ENCODE results near the gene CACNA1H.

DNA sequence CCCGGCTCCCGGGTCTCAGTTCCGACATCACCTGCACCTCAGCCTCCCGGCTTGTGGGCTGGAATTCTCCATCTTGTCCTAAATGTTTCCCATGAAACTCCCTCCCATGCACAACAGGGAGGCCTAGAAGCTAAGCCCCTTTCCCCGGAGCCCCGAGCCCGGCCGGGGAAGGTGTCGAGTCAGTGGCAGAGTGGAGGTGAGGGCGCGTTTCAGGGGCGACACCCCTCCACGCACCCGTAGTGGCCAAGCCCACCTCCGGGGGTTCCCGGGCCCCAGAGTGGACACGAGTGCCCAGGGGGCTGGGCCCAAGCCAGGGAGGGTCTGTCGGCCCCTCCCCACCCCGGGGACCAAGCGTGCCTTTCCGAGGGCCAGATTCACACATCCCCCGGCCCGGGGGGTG, 31.9 kb upstream of the CACNA1H start:
- TF ChIP-seq CTCF (IDR thresholded peaks at IDR 0.05 in 2 of 3, conservative IDR thresholded peaks at IDR 0.05 in 1 of 3; ENCODE audit: borderline replicate concordance in 1 of 3, insufficient read depth in 1 of 3, low read depth in 2 of 3, low read length in 2 of 3) (no peak), FOSL1 (IDR thresholded peaks at IDR 0.05; ENCODE audit: low read depth) (no peak), ZFX (IDR thresholded peaks at IDR 0.05) (no peak), ELF1 (IDR thresholded peaks at IDR 0.05; ENCODE audit: borderline replicate concordance, low read depth) (no peak), POLR2AphosphoS5 (IDR thresholded peaks at IDR 0.05; ENCODE audit: low read depth, low read length) (no peak), POLR2A (IDR thresholded peaks at IDR 0.05; ENCODE audit: borderline replicate concordance, extremely low read depth, insufficient read depth, insufficient read length) (no peak), EZH2 (IDR thresholded peaks at IDR 0.05) (no peak)
- TF ChIP-seq, protein P1, sequence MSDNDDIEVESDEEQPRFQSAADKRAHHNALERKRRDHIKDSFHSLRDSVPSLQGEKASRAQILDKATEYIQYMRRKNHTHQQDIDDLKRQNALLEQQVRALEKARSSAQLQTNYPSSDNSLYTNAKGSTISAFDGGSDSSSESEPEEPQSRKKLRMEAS (IDR thresholded peaks at IDR 0.05) = no peak
